Measurements from ENCODE around the gene MIB1. TPM values are rescaled to one million over a fixed set of nuclear protein-coding genes. Genes with fewer than 3 reads are reported as not detected.

The MIB1 gene
- polyA plus RNA-seq, 1 of the 3 experiments (the other 2 are of a cell fraction): 5.0 TPM

GRCh38 chr18:21740538-21741311, at the start of gene MIB1 (continued):
- peak; percentile 84; the same call in 1 of the 2 replicates for TF ChIP-seq POLR2AphosphoS5 (IDR thresholded peaks at IDR 0.05; ENCODE audit: low read depth, low read length)
- no peak for TF ChIP-seq USF1 (IDR thresholded peaks at IDR 0.05; ENCODE audit: borderline replicate concordance, low read depth)
- TF ChIP-seq GATA2 (CRISPR knock-in tag; IDR thresholded peaks at IDR 0.05): no peak
- TF ChIP-seq NFIC (IDR thresholded peaks at IDR 0.05; ENCODE audit: borderline replicate concordance): peak; percentile 23; the same call in 1 of the 2 replicates
- peak; percentile 86 for TF ChIP-seq NRF1 (IDR thresholded peaks at IDR 0.05; ENCODE audit: low read depth, low read length)
- no peak for TF ChIP-seq RXRA (IDR thresholded peaks at IDR 0.05; ENCODE audit: borderline replicate concordance, low read depth)
- TF ChIP-seq TAF1 (IDR thresholded peaks at IDR 0.05; ENCODE audit: borderline replicate concordance, low read depth, low read length): peak; percentile 62
- no peak for TF ChIP-seq USF2 (IDR thresholded peaks at IDR 0.05; ENCODE audit: borderline replicate concordance, low read depth, low read length)
- TF ChIP-seq MXI1 (IDR thresholded peaks at IDR 0.05; ENCODE audit: low read depth, low read length): no peak; the same call in none of the 2 replicates
- TF ChIP-seq MEF2A (IDR thresholded peaks at IDR 0.05; ENCODE audit: borderline replicate concordance, low read depth): no peak

- TF ChIP-seq RXRA (IDR thresholded peaks at IDR 0.05; ENCODE audit: borderline replicate concordance, low read depth) (no peak), CHD2 (IDR thresholded peaks at IDR 0.05; ENCODE audit: low read length, partially characterized antibody) (no peak), SIN3A (IDR thresholded peaks at IDR 0.05; ENCODE audit: borderline replicate concordance, low read depth, low read length) (no peak), GABPA (IDR thresholded peaks at IDR 0.05; ENCODE audit: low read depth) (no peak), EZH2phosphoT487 (IDR thresholded peaks at IDR 0.05; ENCODE audit: borderline replicate concordance, low read depth) (no peak), YY1 (IDR thresholded peaks at IDR 0.05; ENCODE audit: low read depth) (no peak)
- H3K9me2 ChIP-seq: no peaks in the 10 kb centered on the region
- peaks cover 5% of the 10 kb centered on the region; the same call in 1 of the 2 replicates for H3K9me3 ChIP-seq
- H4K20me1 ChIP-seq (ENCODE audit: insufficient read depth): no peaks in the 10 kb centered on the region
- H3K4me2 ChIP-seq: no peak overlapping the region
- no peaks in the 10 kb centered on the region for H3K27me3 ChIP-seq (ENCODE audit: insufficient read depth)
- H3K36me3 ChIP-seq (replicated peaks in 1 of 2; ENCODE audit: control insufficient read depth in 1 of 2, insufficient read depth in 2 of 2, low read length in 1 of 2): peaks cover 0 to 20% of the 10 kb centered on the region in 2 experiments
- H2AFZ ChIP-seq (ENCODE audit: low read depth): no peak overlapping the region
- DNase-seq: no peak
- H3K79me2 ChIP-seq (ENCODE audit: insufficient read depth): no peaks in the 10 kb centered on the region
- ChIA-PET POLR2A (no interaction called here), CTCF (no interaction called here)
- no peaks in the 10 kb centered on the region for H3F3A ChIP-seq (replicated peaks; ENCODE audit: insufficient read depth)
- H3K27ac ChIP-seq (ENCODE audit: low read depth in 2 of 2, low read length in 1 of 2): no peak overlapping the region
- H3K4me3 ChIP-seq (ENCODE audit: low read depth in 2 of 2, low read length in 1 of 2): no peak overlapping the region
- no peak overlapping the region for H3K9ac ChIP-seq
- WGBS (ENCODE audit: low lambda C conversion rate): 100% methylated on average over 2 of the region's 2 CpGs
- no peaks in the 10 kb centered on the region for H3K4me1 ChIP-seq (ENCODE audit: control insufficient read depth in 1 of 2, insufficient read depth in 2 of 2, low read depth in 1 of 2, low read length in 1 of 2)
These were observed 47.3 kb upstream of the MIB1 start for GRCh38 chr18:21693322-21693721.
